SK-N-SH (cell line): ENCODE results near the gene MRPS6. TPM values are rescaled to one million over a fixed set of nuclear protein-coding genes. Genes with fewer than 3 reads are reported as not detected.

Source experiments
- CTCF ChIA-PET: fragments of 300-600, 350-600 bp; formaldehyde crosslinking; extraction: SDS; loops from one replicate; lab custom pipeline; 2021; lab: Yijun Ruan, JAX
- POLR2A ChIA-PET: fragments of 350-600 bp; sonication (Branson Sonifier 250); formaldehyde crosslinking; extraction: SDS; loops from one replicate; lab custom pipeline; 2020; ENCODE audit warnings: antibody characterized with exemption, inconsistent platforms; lab: Yijun Ruan, JAX
- DNase-seq: peaks from one replicate; pipeline ENCODE4 v3.0.0; 2012
- H2AFZ ChIP-seq: fragments of 200-600 bp; sonication (generic); 2 replicates; pipeline ENCODE4 v1.8.1; 2016; ENCODE audit warnings: antibody characterized with exemption, mild to moderate bottlenecking, low read depth
- H3F3A ChIP-seq: fragments of 200-600 bp; sonication (generic); replicated peaks from 2 replicates; pipeline ENCODE3; 2016; ENCODE audit warnings: antibody characterized with exemption, mild to moderate bottlenecking; ENCODE audit not compliant: insufficient read depth
- H3K27ac ChIP-seq, 2 experiments: fragments of 200-500 bp in 1 of 2; fragments of 200-600 bp in 1 of 2; sonication (Bioruptor generic) in 1 of 2; sonication (generic), shearing (Covaris generic) in 1 of 2; 2 replicates each; pipeline versions ENCODE4 v1.5.1 to v1.6.1; 2014 to 2016; ENCODE audit warnings: low read depth in 2 of 2, inconsistent platforms in 1 of 2, low read length in 1 of 2, mild to moderate bottlenecking in 1 of 2, mixed read lengths in 1 of 2
- H3K27me3 ChIP-seq: fragments of 200-600 bp; sonication (generic), shearing (Covaris generic); 2 replicates; pipeline ENCODE4 v1.6.1; 2016; ENCODE audit warnings: mixed run types; ENCODE audit not compliant: insufficient read depth
- H3K36me3 ChIP-seq, 2 experiments: fragments of 200-500 bp in 1 of 2; fragments of 200-600 bp in 1 of 2; sonication (Bioruptor generic) in 1 of 2; sonication (generic) in 1 of 2; replicated peaks in 1 of 2; 2 replicates each; pipeline versions ENCODE3 to v1.5.1; 2014 to 2016; ENCODE audit warnings: low read length in 1 of 2, mild to moderate bottlenecking in 1 of 2; ENCODE audit not compliant: insufficient read depth in 2 of 2, control insufficient read depth in 1 of 2
- H3K4me1 ChIP-seq, 2 experiments: fragments of 200-500 bp in 1 of 2; fragments of 200-600 bp in 1 of 2; sonication (Bioruptor generic) in 1 of 2; sonication (generic), shearing (Covaris generic) in 1 of 2; 2 replicates each; pipeline versions ENCODE4 v1.5.1 to v1.6.1; 2014 to 2016; ENCODE audit warnings: low read depth in 1 of 2, low read length in 1 of 2, mixed run types in 1 of 2; ENCODE audit not compliant: insufficient read depth in 2 of 2, control insufficient read depth in 1 of 2
- H3K4me2 ChIP-seq: fragments of 200-600 bp; sonication (generic), shearing (Covaris generic); 2 replicates; pipeline ENCODE4 v1.6.1; 2017; ENCODE audit warnings: mixed run types
- H3K4me3 ChIP-seq, 2 experiments: fragments of 200-500 bp in 1 of 2; fragments of 200-600 bp in 1 of 2; sonication (Bioruptor generic) in 1 of 2; sonication (generic), shearing (Covaris generic) in 1 of 2; 2 replicates each; pipeline versions ENCODE4 v1.5.1 to v1.8.1; 2014 to 2016; ENCODE audit warnings: low read depth in 2 of 2, inconsistent platforms in 1 of 2, low read length in 1 of 2, mild to moderate bottlenecking in 1 of 2, mixed read lengths in 1 of 2, moderate library complexity in 1 of 2
- H3K79me2 ChIP-seq: fragments of 200-600 bp; sonication (generic); 2 replicates; pipeline ENCODE4 v1.8.1; 2017; ENCODE audit warnings: mild to moderate bottlenecking; ENCODE audit not compliant: insufficient read depth
- H3K9ac ChIP-seq: fragments of 200-600 bp; sonication (generic); 2 replicates; pipeline ENCODE4 v1.6.1; 2017; ENCODE audit warnings: mixed run types
- H3K9me2 ChIP-seq: fragments of 200-600 bp; sonication (generic); 2 replicates; pipeline ENCODE4 v1.6.1; 2017; ENCODE audit warnings: mixed run types
- H3K9me3 ChIP-seq: fragments of 200-600 bp; sonication (generic); 2 replicates; pipeline ENCODE4 v1.6.1; 2017; ENCODE audit warnings: mixed run types, mild to moderate bottlenecking, moderate library complexity
- H4K20me1 ChIP-seq: fragments of 200-600 bp; sonication (generic); 2 replicates; pipeline ENCODE4 v1.6.1; 2017; ENCODE audit warnings: mild to moderate bottlenecking, mixed run types; ENCODE audit not compliant: insufficient read depth
- ELF1 ChIP-seq: IDR thresholded peaks from 2 replicates; pipeline ENCODE4 v1.4.0; 2012
- EZH2phosphoT487 ChIP-seq: fragments of 200-600 bp; sonication (generic); IDR thresholded peaks from 2 replicates; pipeline ENCODE4 v1.6.1; 2017; ENCODE audit warnings: low read depth, mixed run types, mild to moderate bottlenecking, antibody characterized with exemption, moderate library complexity, borderline replicate concordance
- FOXJ3 ChIP-seq: sonication (generic); formaldehyde crosslinking; IDR thresholded peaks from 2 replicates; pipeline ENCODE4 v1.5.1; 2020; ENCODE audit warnings: mild to moderate bottlenecking, missing genetic modification reagents
- FOXM1 ChIP-seq: IDR thresholded peaks from 2 replicates; pipeline ENCODE4 v1.4.0; 2012; ENCODE audit warnings: low read depth, mild to moderate bottlenecking
- GATA2 ChIP-seq: sonication (generic); formaldehyde crosslinking; IDR thresholded peaks from 2 replicates; pipeline ENCODE4 v1.5.0; 2020; ENCODE audit warnings: mild to moderate bottlenecking, missing genetic modification reagents
- IRF3 ChIP-seq: fragments of 150-350 bp; IDR thresholded peaks from 2 replicates; pipeline ENCODE4 v1.6.1; 2016; ENCODE audit warnings: mild to moderate bottlenecking, low read depth, low read length
- JUND ChIP-seq: IDR thresholded peaks from 2 replicates; pipeline ENCODE4 v1.4.0; 2012
- MEF2A ChIP-seq: IDR thresholded peaks from 2 replicates; pipeline ENCODE4 v1.4.0; 2012; ENCODE audit warnings: low read depth, borderline replicate concordance
- MXI1 ChIP-seq: IDR thresholded peaks from 2 replicates; pipeline ENCODE4 v1.6.1; 2012; ENCODE audit warnings: mild to moderate bottlenecking, low read depth, low read length, improper control_type of control experiment
- NFIC ChIP-seq: IDR thresholded peaks from 2 replicates; pipeline ENCODE4 v1.4.0; 2012; ENCODE audit warnings: borderline replicate concordance
- NRF1 ChIP-seq: IDR thresholded peaks from 2 replicates; pipeline ENCODE4 v1.6.1; 2012; ENCODE audit warnings: low read depth, mild to moderate bottlenecking, low read length
- PBX3 ChIP-seq: IDR thresholded peaks from 2 replicates; pipeline ENCODE4; 2012
- POLR2AphosphoS5 ChIP-seq: IDR thresholded peaks from 2 replicates; pipeline ENCODE4 v1.6.1; 2012; ENCODE audit warnings: low read depth, low read length
- RCOR1 ChIP-seq: fragments of 150-350 bp; IDR thresholded peaks from 2 replicates; pipeline ENCODE4 v1.6.1; 2017; ENCODE audit warnings: antibody characterized with exemption, low read length
- SIN3A ChIP-seq: IDR thresholded peaks from 2 replicates; pipeline ENCODE4 v1.6.1; 2012; ENCODE audit warnings: low read depth, mild to moderate bottlenecking, low read length, moderate library complexity, borderline replicate concordance
- TAF1 ChIP-seq: IDR thresholded peaks from 2 replicates; pipeline ENCODE4 v1.6.1; 2012; ENCODE audit warnings: low read depth, mild to moderate bottlenecking, low read length, moderate library complexity, borderline replicate concordance
- TCF12 ChIP-seq: IDR thresholded peaks from 2 replicates; pipeline ENCODE4 v1.4.0; 2012
- TEAD4 ChIP-seq: IDR thresholded peaks from 2 replicates; pipeline ENCODE4 v1.4.0; 2012; ENCODE audit warnings: mild to moderate bottlenecking, borderline replicate concordance; ENCODE audit not compliant: insufficient read depth
- USF1 ChIP-seq: IDR thresholded peaks from 2 replicates; pipeline ENCODE4 v1.4.0; 2012; ENCODE audit warnings: low read depth, borderline replicate concordance
- WGBS: methylation state at CpG from one replicate; pipeline ENCODE4 v1.1.6; 2017; ENCODE audit warnings: low lambda C conversion rate; 5-methylcytosine and 5-hydroxymethylcytosine counted together
- polyA plus RNA-seq, 3 experiments: library from polyadenylated mRNA; depleted of rRNA; stranded (reverse); fragments of >200 nt; gene quantifications; 2 replicates each; pipeline ENCODE4 v1.2.3, GENCODE V29; 2012

MRPS6 gene
- polyA plus RNA-seq, 1 of the 3 experiments (the other 2 are of a cell fraction): 69.2 TPM

- TF ChIP-seq MEF2A: no peak
- TF ChIP-seq SIN3A: no peak
- TF ChIP-seq FOXJ3 (CRISPR knock-in tag): no peak
- no peak for TF ChIP-seq NFIC
- no peak for TF ChIP-seq POLR2AphosphoS5
- no peak for TF ChIP-seq RCOR1
- TF ChIP-seq GATA2 (CRISPR knock-in tag): no peak
Observed at GRCh38 chr21:34131586-34131985, 58.2 kb downstream of the MRPS6 start (continued).

DNA sequence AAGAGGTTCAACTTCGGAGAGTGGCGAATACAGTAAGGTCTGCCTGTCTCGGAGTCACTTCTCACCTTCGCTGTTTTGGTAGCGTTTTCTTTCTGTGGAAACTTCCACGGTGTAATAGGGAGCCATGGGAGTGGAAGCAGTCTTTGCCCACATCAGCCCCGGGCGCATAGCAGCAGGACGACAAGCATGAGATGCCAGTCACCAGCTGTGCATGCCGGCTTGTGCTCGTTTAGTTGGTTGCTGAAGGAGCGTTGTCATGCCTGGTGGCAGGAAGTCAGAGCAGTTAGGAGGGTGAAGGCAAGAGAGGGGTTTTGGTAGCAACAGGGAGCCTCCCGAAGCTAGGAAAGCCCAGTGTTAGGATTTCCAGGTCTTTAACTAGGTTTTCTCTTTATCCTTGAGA, 58.8 kb downstream of the MRPS6 start:
- CTCF ChIA-PET: interaction anchor here (3.6 kb wide), 1 partner anchor 209 kb away, joined by 12 read pairs; no protein-coding TSS in a partner anchor
- no peaks in the 10 kb centered on the region for H4K20me1 ChIP-seq
- H2AFZ ChIP-seq: no peak overlapping the region
- H3F3A ChIP-seq: peaks cover 16% of the 10 kb centered on the region
- no peak for DNase-seq
- H3K36me3 ChIP-seq: peaks cover 10 to 22% of the 10 kb centered on the region in 2 experiments
- H3K9me2 ChIP-seq: no peaks in the 10 kb centered on the region
- no peaks in the 10 kb centered on the region for H3K27me3 ChIP-seq
- POLR2A ChIA-PET: no interaction called here
- TF ChIP-seq NRF1 (no peak), TAF1 (no peak), PBX3 (no peak), TCF12 (no peak), FOXM1 (no peak), SIN3A (no peak), FOXJ3 (CRISPR knock-in tag) (no peak), GATA2 (CRISPR knock-in tag) (no peak), USF1 (no peak), JUND (no peak), MXI1 (no peak), IRF3 (no peak), ELF1 (no peak), TEAD4 (no peak), EZH2phosphoT487 (no peak), MEF2A (no peak)
- H3K27ac ChIP-seq: no peak overlapping the region
- WGBS: 90% methylated on average over 11 of the region's 13 CpGs
- peaks cover 27 to 40% of the 10 kb centered on the region in 2 experiments for H3K4me1 ChIP-seq
- H3K4me3 ChIP-seq: no peak overlapping the region
- no peak overlapping the region for H3K4me2 ChIP-seq
- no peaks in the 10 kb centered on the region for H3K9me3 ChIP-seq
- H3K79me2 ChIP-seq: peaks cover 74% of the 10 kb centered on the region
- no peak overlapping the region for H3K9ac ChIP-seq
